Neural cell (in vitro differentiated cells): ENCODE data around the gene COPS9.

Source experiments
- CTCF ChIP-seq: fragments of 450-650 bp; IDR thresholded peaks from 2 replicates; pipeline ENCODE4 v1.5.1; 2014; ENCODE audit warnings: antibody characterized with exemption, mild to moderate bottlenecking, moderate library complexity; ENCODE audit not compliant: poor library complexity, severe bottlenecking
- EP300 ChIP-seq: fragments of 450-650 bp; conservative IDR thresholded peaks from 2 replicates; pipeline ENCODE4 v1.6.1; 2014; ENCODE audit warnings: antibody characterized with exemption, mild to moderate bottlenecking, moderate library complexity; ENCODE audit not compliant: poor library complexity, severe bottlenecking
- EZH2 ChIP-seq: fragments of 200-600, 300-800 bp; shearing (Covaris generic), sonication (generic); IDR thresholded peaks from 2 replicates; pipeline ENCODE4 v1.6.1; 2014; ENCODE audit warnings: antibody characterized with exemption, low read length, borderline replicate concordance, mild to moderate bottlenecking; ENCODE audit not compliant: insufficient read depth, poor library complexity, severe bottlenecking
- MXI1 ChIP-seq: fragments of 450-650 bp; conservative IDR thresholded peaks from 2 replicates; pipeline ENCODE4 v1.6.1; 2014; ENCODE audit warnings: antibody characterized with exemption, mild to moderate bottlenecking; ENCODE audit not compliant: poor library complexity, severe bottlenecking
- TAF1 ChIP-seq: IDR thresholded peaks from 2 replicates; pipeline ENCODE4 v1.6.1; 2012; ENCODE audit warnings: low read depth

- no peak for TF ChIP-seq MXI1
- TF ChIP-seq EZH2: no peak
- no peak for TF ChIP-seq TAF1
- no peak for TF ChIP-seq CTCF
- TF ChIP-seq EP300: no peak
Measured at GRCh38 chr2:240144649-240145261, 8.7 kb upstream of the COPS9 start.
